Fibroblast of lung (primary cell): ENCODE data around the gene APOD.

Experiments used
- CTCF ChIP-seq, 2 donors: IDR thresholded peaks in 1 of 2; conservative IDR thresholded peaks in 1 of 2; 1 replicate in 1 of 2; 2 replicates in 1 of 2; pipeline ENCODE4 v1.5.1; 2011 to 2012; ENCODE audit warnings: low read length in 2 of 2, control low read depth in 1 of 2, inconsistent platforms in 1 of 2, low read depth in 1 of 2, mild to moderate bottlenecking in 1 of 2
- EZH2 ChIP-seq: IDR thresholded peaks from 2 replicates; pipeline ENCODE4 v1.5.1; 2012; ENCODE audit warnings: low read length, control low read depth, mild to moderate bottlenecking; ENCODE audit errors: missing control alignments

GRCh38 chr3:195554458-195554857 is 29.3 kb downstream of the APOD start:
- TF ChIP-seq CTCF (conservative IDR thresholded peaks at IDR 0.05 in 1 of 2, IDR thresholded peaks at IDR 0.05 in 1 of 2; ENCODE audit: low read depth in 1 of 2, low read length in 2 of 2) (no peak), EZH2 (no peak)
